ENCODE measurements around the gene FLT3.

FLT3 gene

DNA sequence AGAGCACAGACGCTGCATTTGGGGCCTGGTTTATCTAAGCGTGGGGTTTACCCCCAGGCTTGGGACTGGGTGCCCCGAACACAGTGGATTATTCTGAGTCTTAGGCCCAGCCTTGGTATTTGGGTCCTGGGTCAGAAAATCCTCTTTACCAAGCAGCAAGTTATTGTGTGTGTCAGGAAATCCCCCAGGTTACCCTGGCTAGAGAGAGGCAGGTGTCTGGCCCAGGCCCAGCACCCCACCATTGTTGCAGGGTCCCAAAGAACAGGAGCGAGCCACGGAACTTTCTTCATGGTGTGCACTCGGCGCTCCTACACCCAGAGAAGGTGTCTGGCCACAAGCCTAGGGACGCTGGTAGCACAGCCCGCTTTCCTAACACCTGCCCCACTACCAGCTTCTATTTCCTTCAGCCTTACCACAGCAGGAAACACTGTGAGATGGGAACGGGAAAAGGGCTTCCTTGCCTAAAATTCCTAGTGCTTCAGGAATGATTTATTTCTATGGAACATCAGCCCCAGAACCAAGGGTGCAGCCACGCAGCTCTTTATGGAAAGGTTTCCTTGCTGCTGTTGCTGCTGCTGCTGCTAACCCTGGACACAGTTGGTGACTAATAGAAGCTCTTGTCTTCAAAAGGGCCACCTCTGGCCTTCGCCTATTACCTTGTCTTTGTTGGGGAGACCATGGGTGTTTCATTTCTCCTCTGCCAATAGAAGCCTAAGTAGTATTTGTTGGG is 123.8 kb downstream of the FLT3 start:
- DNase-seq (ENCODE audit: extremely low read depth, low read depth), result no peak
- TF ChIP-seq, protein P1, sequence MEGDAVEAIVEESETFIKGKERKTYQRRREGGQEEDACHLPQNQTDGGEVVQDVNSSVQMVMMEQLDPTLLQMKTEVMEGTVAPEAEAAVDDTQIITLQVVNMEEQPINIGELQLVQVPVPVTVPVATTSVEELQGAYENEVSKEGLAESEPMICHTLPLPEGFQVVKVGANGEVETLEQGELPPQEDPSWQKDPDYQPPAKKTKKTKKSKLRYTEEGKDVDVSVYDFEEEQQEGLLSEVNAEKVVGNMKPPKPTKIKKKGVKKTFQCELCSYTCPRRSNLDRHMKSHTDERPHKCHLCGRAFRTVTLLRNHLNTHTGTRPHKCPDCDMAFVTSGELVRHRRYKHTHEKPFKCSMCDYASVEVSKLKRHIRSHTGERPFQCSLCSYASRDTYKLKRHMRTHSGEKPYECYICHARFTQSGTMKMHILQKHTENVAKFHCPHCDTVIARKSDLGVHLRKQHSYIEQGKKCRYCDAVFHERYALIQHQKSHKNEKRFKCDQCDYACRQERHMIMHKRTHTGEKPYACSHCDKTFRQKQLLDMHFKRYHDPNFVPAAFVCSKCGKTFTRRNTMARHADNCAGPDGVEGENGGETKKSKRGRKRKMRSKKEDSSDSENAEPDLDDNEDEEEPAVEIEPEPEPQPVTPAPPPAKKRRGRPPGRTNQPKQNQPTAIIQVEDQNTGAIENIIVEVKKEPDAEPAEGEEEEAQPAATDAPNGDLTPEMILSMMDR (IDR thresholded peaks at IDR 0.05; ENCODE audit: low read depth, low read length), result no peak

DNA sequence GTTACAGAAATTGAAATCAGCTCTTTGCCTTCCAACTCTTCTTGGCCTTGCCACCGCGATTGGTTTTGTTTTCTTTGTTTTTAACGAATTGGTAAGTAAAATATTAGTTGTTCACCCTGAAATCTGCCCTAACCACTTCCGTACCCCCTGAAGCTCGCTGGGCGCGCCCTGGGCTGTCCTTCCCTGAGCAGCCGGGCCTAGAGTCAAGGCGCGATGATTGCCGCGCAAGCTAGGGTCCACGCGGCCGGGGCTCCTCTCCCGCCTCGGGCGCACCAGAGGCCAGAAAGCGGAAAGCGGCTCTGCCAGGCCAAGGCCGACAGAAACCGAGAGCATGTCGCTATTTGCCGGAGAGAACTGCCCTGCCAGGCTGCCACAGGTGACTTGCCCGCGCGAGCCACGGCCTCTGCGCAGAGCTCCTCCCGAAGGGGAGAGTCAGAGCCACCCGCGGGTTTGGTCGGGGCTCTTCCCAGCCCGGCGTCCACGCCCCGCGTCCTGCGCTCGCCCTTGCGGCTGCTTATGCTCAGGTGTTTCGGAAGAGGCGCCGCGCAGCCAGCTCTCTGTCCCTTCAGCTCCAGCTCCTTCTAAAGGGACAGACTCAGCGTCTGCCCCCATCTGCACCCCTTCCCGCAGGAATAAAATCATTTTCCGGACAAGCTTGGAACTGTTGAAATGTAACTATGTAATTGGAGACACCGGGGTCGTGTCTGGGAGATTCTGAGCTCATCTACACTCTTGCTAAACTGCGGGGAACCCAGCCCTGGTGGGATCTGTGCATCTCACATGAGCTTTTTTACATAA is 124.6 kb downstream of the FLT3 start:
- DNase-seq (ENCODE audit: extremely low read depth, low read depth), result no peak
- TF ChIP-seq, protein P1 (IDR thresholded peaks at IDR 0.05; ENCODE audit: low read depth, low read length), result no peak

DNA sequence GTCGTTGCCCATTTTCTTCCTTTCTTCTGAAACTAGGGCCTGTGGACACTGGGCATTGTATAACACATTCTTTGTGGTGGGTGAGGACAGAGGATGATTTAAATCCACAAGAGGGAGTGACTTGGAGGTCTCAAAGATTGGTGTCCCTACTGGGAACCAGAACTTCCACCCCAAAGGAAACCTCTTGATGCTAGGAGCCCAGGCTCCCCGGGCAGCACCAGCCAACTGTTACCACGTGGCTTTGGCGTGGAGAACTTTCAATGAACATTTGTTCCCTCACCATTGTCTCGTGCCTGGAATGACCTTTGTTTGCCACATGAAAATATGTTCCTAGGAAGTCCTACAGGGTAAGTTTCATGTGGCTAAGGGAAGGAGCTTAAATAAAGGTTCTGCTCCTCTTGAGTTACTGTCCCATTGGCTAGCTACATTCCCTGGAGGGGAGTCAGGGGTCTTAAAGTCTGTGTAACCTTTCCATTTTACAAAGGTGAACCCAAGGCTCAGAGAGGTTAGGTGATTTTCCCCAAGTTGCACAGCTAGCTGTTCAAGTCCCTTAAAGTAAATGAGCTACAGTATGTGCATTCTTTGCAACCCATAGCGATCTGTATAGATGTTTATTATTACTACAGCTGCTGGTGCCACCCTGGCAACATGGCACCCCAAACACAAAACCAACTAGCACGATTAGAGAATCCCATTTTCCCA is 126.3 kb downstream of the FLT3 start:
- TF ChIP-seq, protein P1 (IDR thresholded peaks at IDR 0.05; ENCODE audit: low read depth, low read length), result no peak
- no peak for DNase-seq (ENCODE audit: extremely low read depth, low read depth)

DNA sequence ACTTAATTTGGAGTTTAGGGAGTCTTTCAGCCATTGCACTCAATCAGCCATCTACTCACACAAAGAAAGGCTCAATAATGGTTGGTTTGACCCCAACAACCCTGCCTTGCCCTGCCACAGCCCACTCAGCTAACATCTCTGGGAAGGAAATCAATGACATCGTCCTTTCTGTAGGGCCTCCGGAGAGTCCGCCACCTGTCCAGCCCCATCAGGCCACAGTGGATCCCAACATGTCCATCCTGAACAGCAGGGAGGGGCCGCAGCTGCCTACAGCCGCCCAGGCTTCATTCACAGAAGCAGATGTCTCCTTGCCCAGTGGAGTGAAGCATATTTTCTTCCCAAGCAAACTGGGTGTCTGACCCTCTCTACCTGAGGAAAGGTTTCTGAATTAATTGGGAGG is 127.1 kb downstream of the FLT3 start:
- TF ChIP-seq, protein P1 (IDR thresholded peaks at IDR 0.05; ENCODE audit: low read depth, low read length), result no peak
- DNase-seq (ENCODE audit: extremely low read depth, low read depth), result no peak

DNA sequence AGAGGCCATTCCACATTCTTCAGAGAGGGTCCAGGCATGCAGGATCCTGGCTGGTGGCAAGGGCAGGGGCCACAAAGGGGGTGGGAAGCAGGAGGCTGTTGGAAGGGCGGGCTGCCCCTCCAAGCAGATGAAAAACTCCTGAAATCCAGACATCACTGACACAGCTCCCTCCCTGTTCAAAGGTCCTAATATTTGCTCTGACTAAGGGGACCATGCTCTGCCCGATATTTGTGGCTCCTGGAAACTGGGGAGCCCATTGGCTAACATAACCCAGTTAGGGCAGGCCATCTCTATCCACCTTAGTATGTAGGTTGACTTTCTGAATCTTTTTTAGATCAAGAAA is 127.9 kb downstream of the FLT3 start:
- TF ChIP-seq, protein P1 (IDR thresholded peaks at IDR 0.05; ENCODE audit: low read depth, low read length), result no peak
- DNase-seq (ENCODE audit: extremely low read depth, low read depth), result no peak

DNA sequence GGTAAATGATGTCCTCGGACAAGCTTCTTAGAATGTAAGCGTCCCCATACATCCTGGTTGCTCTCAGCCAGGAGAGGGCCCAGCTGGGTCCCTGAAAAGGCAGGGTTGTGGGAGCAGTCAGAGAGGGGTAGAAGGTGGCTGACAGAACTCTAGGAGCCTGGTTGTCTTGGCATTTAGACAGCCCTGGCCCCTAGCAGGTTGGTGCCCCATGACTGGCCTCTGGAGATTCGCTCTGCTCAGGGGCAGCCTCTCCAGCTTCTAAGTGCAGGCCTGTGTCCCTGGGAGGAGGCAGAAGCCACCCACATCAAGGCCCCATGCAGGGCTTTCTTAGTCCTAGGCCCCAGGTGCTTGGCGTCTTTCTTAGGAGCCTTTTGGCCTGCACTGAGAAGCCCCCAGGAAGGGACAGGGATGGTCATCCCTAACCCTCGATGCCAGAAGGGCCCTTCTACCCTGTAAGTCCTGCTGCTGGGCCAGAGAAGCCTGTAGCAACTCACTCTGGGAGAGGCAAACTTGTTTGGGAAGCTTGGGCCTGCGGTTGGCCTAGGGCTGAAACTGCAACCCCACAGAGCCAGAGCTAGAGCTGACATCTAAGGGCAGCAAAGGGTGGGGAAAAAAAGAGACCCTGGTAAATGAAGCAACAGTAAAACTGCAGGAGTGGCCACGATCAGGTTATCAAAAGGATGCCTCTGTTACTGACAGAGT is 128.4 kb downstream of the FLT3 start:
- TF ChIP-seq, protein P1 (IDR thresholded peaks at IDR 0.05; ENCODE audit: low read depth, low read length), result no peak
- no peak for DNase-seq (ENCODE audit: extremely low read depth, low read depth)

Data from AG09319 (cell line).